Measurements from ENCODE around the gene PDE7B. TPM values are rescaled to one million over a fixed set of nuclear protein-coding genes. Genes with fewer than 3 reads are reported as not detected.

PDE7B gene
- polyA plus RNA-seq, 1 of the 3 experiments (the other 2 are of a cell fraction): 1.9 TPM

GRCh38 chr6:136095986-136096385, 244.5 kb downstream of the PDE7B start:
- DNase-seq: no peak
- H3K4me3 ChIP-seq (ENCODE audit: low read depth in 2 of 2, low read length in 1 of 2): no peak overlapping the region
- no peak overlapping the region for H3K4me2 ChIP-seq
- H3K9me3 ChIP-seq: no peaks in the 10 kb centered on the region
- POLR2A ChIA-PET: no interaction called here
- H3K9ac ChIP-seq: no peak overlapping the region
- TF ChIP-seq SMC3 (IDR thresholded peaks at IDR 0.05; ENCODE audit: low read depth, low read length): no peak
- TF ChIP-seq EP300 (IDR thresholded peaks at IDR 0.05; ENCODE audit: borderline replicate concordance in 1 of 2, low read depth in 1 of 2, low read length in 1 of 2): no peak
- no peak for TF ChIP-seq MXI1 (IDR thresholded peaks at IDR 0.05; ENCODE audit: low read depth, low read length)
- no peak for TF ChIP-seq POLR2AphosphoS5 (IDR thresholded peaks at IDR 0.05; ENCODE audit: low read depth, low read length)
- no peak for TF ChIP-seq USF1 (IDR thresholded peaks at IDR 0.05; ENCODE audit: borderline replicate concordance, low read depth)
- no peak for TF ChIP-seq NRF1 (IDR thresholded peaks at IDR 0.05; ENCODE audit: low read depth, low read length)
- no peak for TF ChIP-seq RXRA (IDR thresholded peaks at IDR 0.05; ENCODE audit: borderline replicate concordance, low read depth)
- no peak for TF ChIP-seq CTCF (IDR thresholded peaks at IDR 0.05)
- no peak for TF ChIP-seq FOXJ3 (CRISPR knock-in tag; IDR thresholded peaks at IDR 0.05)
- TF ChIP-seq GABPA (IDR thresholded peaks at IDR 0.05; ENCODE audit: low read depth): no peak
- no peak for TF ChIP-seq RAD21 (IDR thresholded peaks at IDR 0.05; ENCODE audit: low read length)
- no peak for TF ChIP-seq MEF2A (IDR thresholded peaks at IDR 0.05; ENCODE audit: borderline replicate concordance, low read depth)
- TF ChIP-seq USF2 (IDR thresholded peaks at IDR 0.05; ENCODE audit: borderline replicate concordance, low read depth, low read length): no peak
- no peak for TF ChIP-seq ELF1 (IDR thresholded peaks at IDR 0.05)
- no peak for TF ChIP-seq JUND (IDR thresholded peaks at IDR 0.05)
- no peak for TF ChIP-seq FOXM1 (IDR thresholded peaks at IDR 0.05; ENCODE audit: low read depth)
- no peak for TF ChIP-seq YY1 (IDR thresholded peaks at IDR 0.05; ENCODE audit: low read depth)
- TF ChIP-seq RFX5 (IDR thresholded peaks at IDR 0.05; ENCODE audit: low read length): no peak
- H3K27ac ChIP-seq (ENCODE audit: low read depth in 2 of 2, low read length in 1 of 2): no peak overlapping the region
- H2AFZ ChIP-seq (ENCODE audit: low read depth): no peak overlapping the region
- H3K36me3 ChIP-seq (replicated peaks in 1 of 2; ENCODE audit: control insufficient read depth in 1 of 2, insufficient read depth in 2 of 2, low read length in 1 of 2): no peaks in the 10 kb centered on the region
- no peaks in the 10 kb centered on the region for H3F3A ChIP-seq (replicated peaks; ENCODE audit: insufficient read depth)
- CTCF ChIA-PET: no interaction called here
- no peaks in the 10 kb centered on the region for H4K20me1 ChIP-seq (ENCODE audit: insufficient read depth)
- H3K79me2 ChIP-seq (ENCODE audit: insufficient read depth): no peaks in the 10 kb centered on the region
- peaks cover 0 to under 1% of the 10 kb centered on the region in 2 experiments; a peak in 1 of 4 replicates for H3K4me1 ChIP-seq (ENCODE audit: control insufficient read depth in 1 of 2, insufficient read depth in 2 of 2, low read depth in 1 of 2, low read length in 1 of 2)
- 94% methylated on average over 3 of the region's 3 CpGs for WGBS (ENCODE audit: low lambda C conversion rate)
- H3K27me3 ChIP-seq (ENCODE audit: insufficient read depth): no peaks in the 10 kb centered on the region
- no peaks in the 10 kb centered on the region for H3K9me2 ChIP-seq

Measured in SK-N-SH (cell line).